BJ (cell line): ENCODE data around the gene BRPF1. TPM values are rescaled to one million over a fixed set of nuclear protein-coding genes. Genes with fewer than 3 reads are reported as not detected.

Experiments used
- CTCF ChIA-PET: fragments of 350-600 bp; formaldehyde crosslinking; extraction: SDS; loops from one replicate; lab custom pipeline; 2021; ENCODE audit warnings: antibody characterized with exemption, inconsistent platforms; lab: Yijun Ruan, JAX
- POLR2A ChIA-PET: fragments of 300-600 bp; sonication (Branson Sonifier 250); formaldehyde crosslinking; extraction: SDS; loops from one replicate; lab custom pipeline; 2021; ENCODE audit warnings: antibody characterized with exemption; lab: Charles Lee
- DNase-seq: peaks from one replicate; pipeline ENCODE4 v3.0.0-alpha.2; 2011; ENCODE audit warnings: low read depth
- H3K27me3 ChIP-seq: 2 replicates; pipeline ENCODE4 v1.6.0; 2011; ENCODE audit warnings: low read length; ENCODE audit not compliant: control insufficient read depth, insufficient read depth
- H3K36me3 ChIP-seq: 2 replicates; pipeline ENCODE4 v1.5.1; 2011; ENCODE audit warnings: low read length; ENCODE audit not compliant: control insufficient read depth, insufficient read depth
- H3K4me3 ChIP-seq: 2 replicates; pipeline ENCODE4 v1.5.1; 2011; ENCODE audit warnings: low read depth, mild to moderate bottlenecking, control low read depth, low read length
- CTCF ChIP-seq: IDR thresholded peaks from 2 replicates; pipeline ENCODE4 v1.5.1; 2011; ENCODE audit warnings: low read depth, mild to moderate bottlenecking, control low read depth, inconsistent platforms, low read length, moderate library complexity; ENCODE audit not compliant: insufficient read depth
- polyA plus RNA-seq: library from polyadenylated mRNA; depleted of rRNA; stranded (reverse); fragments of >200 nt; gene quantifications from 2 replicates; pipeline ENCODE4 v1.2.3, GENCODE V29; 2011

BRPF1 gene
- polyA plus RNA-seq, 1 experiment = 10.0 TPM

- no peaks in the 10 kb centered on the region for H3K27me3 ChIP-seq
- no peak for TF ChIP-seq CTCF
- no peak overlapping the region for H3K4me3 ChIP-seq
- peaks cover 14% of the 10 kb centered on the region for H3K36me3 ChIP-seq
- no peak for DNase-seq
- ChIA-PET POLR2A (no interaction called here), CTCF (no interaction called here)
Observed at GRCh38 chr3:9779075-9779593, 47.6 kb downstream of the BRPF1 start.

GRCh38 chr3:9779721-9780457, 48.4 kb downstream of the BRPF1 start:
- Histone ChIP-seq H3K36me3 (peaks cover 14% of the 10 kb centered on the region), H3K27me3 (no peaks in the 10 kb centered on the region), H3K4me3 (no peak overlapping the region)
- DNase-seq = no peak
- CTCF ChIA-PET = interaction anchor here (0.5 kb wide), 1 partner anchor 8 kb away, joined by 3 read pairs; no protein-coding TSS in a partner anchor
- POLR2A ChIA-PET = interaction anchor here (0.7 kb wide), 1 partner anchor 9 kb away, joined by 5 read pairs; no protein-coding TSS in a partner anchor
- no peak for TF ChIP-seq CTCF

GRCh38 chr3:9780458-9780812, 48.9 kb downstream of the BRPF1 start:
- no peak for TF ChIP-seq CTCF
- POLR2A ChIA-PET = no interaction called here
- no peak for DNase-seq
- CTCF ChIA-PET = interaction anchor here (0.5 kb wide), 1 partner anchor 7 kb away, joined by 3 read pairs; no protein-coding TSS in a partner anchor
- Histone ChIP-seq H3K4me3 (no peak overlapping the region), H3K27me3 (no peaks in the 10 kb centered on the region), H3K36me3 (peaks cover 18% of the 10 kb centered on the region)

GRCh38 chr3:9780910-9781309, 49.4 kb downstream of the BRPF1 start:
- ChIA-PET CTCF (no interaction called here), POLR2A (no interaction called here)
- no peak for DNase-seq
- Histone ChIP-seq H3K4me3 (no peak overlapping the region), H3K27me3 (no peaks in the 10 kb centered on the region), H3K36me3 (peaks cover 21% of the 10 kb centered on the region)
- no peak for TF ChIP-seq CTCF

GRCh38 chr3:9781551-9781950, 50.0 kb downstream of the BRPF1 start:
- Histone ChIP-seq H3K36me3 (peaks cover 24% of the 10 kb centered on the region), H3K4me3 (no peak overlapping the region), H3K27me3 (no peaks in the 10 kb centered on the region)
- no peak for TF ChIP-seq CTCF
- POLR2A ChIA-PET = no interaction called here
- no peak for DNase-seq
- CTCF ChIA-PET = no interaction called here
